GM18505 (cell line): ENCODE results near the gene FXYD2.

Experiments used
- ATAC-seq: cut with Tn5 transposase; IDR thresholded peaks from one replicate; pipeline ENCODE4 v1.9.1; 2021; ENCODE audit not compliant: unreplicated experiment
- POLR2A ChIP-seq: IDR thresholded peaks from 4 replicates; pipeline ENCODE4 v1.6.1; 2011; ENCODE audit warnings: borderline replicate concordance; ENCODE audit not compliant: insufficient read depth, insufficient read length; ENCODE audit errors: extremely low read depth

FXYD2 gene

GRCh38 chr11:117863383-117863782, 38.8 kb upstream of the FXYD2 start:
- no peak for ATAC-seq
- no peak for TF ChIP-seq POLR2A

GRCh38 chr11:117862753-117863152, 38.2 kb upstream of the FXYD2 start:
- no peak for ATAC-seq
- TF ChIP-seq POLR2A: no peak

GRCh38 chr11:117862019-117862725, 37.6 kb upstream of the FXYD2 start:
- ATAC-seq: no peak

GRCh38 chr11:117861151-117862018, 36.8 kb upstream of the FXYD2 start:
- TF ChIP-seq POLR2A: no peak
- ATAC-seq: no peak

More at GRCh38 chr11:117862019-117862725, 37.6 kb upstream of the FXYD2 start:
- TF ChIP-seq POLR2A: no peak

- TF ChIP-seq POLR2A: no peak
Measured at GRCh38 chr11:117860139-117860538, 35.6 kb upstream of the FXYD2 start.

GRCh38 chr11:117859488-117860112, 35.1 kb upstream of the FXYD2 start:
- no peak for TF ChIP-seq POLR2A
- no peak for ATAC-seq

More at GRCh38 chr11:117860139-117860538, 35.6 kb upstream of the FXYD2 start:
- ATAC-seq: no peak

- no peak for ATAC-seq
- no peak for TF ChIP-seq POLR2A
Measured at GRCh38 chr11:117859061-117859460, 34.5 kb upstream of the FXYD2 start.

GRCh38 chr11:117857734-117858414, 33.3 kb upstream of the FXYD2 start:
- no peak for ATAC-seq
- no peak for TF ChIP-seq POLR2A

GRCh38 chr11:117855912-117856651, 31.5 kb upstream of the FXYD2 start:
- no peak for ATAC-seq
- no peak for TF ChIP-seq POLR2A

- no peak for TF ChIP-seq POLR2A
- ATAC-seq: no peak
Measured at GRCh38 chr11:117855186-117855845, 30.8 kb upstream of the FXYD2 start.

- ATAC-seq: no peak
- TF ChIP-seq POLR2A: no peak
Measured at GRCh38 chr11:117852309-117852708, 27.8 kb upstream of the FXYD2 start.

- no peak for ATAC-seq
- TF ChIP-seq POLR2A: no peak
Measured at GRCh38 chr11:117851852-117852251, 27.3 kb upstream of the FXYD2 start.

GRCh38 chr11:117851106-117851505, 26.6 kb upstream of the FXYD2 start:
- TF ChIP-seq POLR2A: no peak
- ATAC-seq: no peak
